Measurements from ENCODE around the gene ARHGEF17.

DNA sequence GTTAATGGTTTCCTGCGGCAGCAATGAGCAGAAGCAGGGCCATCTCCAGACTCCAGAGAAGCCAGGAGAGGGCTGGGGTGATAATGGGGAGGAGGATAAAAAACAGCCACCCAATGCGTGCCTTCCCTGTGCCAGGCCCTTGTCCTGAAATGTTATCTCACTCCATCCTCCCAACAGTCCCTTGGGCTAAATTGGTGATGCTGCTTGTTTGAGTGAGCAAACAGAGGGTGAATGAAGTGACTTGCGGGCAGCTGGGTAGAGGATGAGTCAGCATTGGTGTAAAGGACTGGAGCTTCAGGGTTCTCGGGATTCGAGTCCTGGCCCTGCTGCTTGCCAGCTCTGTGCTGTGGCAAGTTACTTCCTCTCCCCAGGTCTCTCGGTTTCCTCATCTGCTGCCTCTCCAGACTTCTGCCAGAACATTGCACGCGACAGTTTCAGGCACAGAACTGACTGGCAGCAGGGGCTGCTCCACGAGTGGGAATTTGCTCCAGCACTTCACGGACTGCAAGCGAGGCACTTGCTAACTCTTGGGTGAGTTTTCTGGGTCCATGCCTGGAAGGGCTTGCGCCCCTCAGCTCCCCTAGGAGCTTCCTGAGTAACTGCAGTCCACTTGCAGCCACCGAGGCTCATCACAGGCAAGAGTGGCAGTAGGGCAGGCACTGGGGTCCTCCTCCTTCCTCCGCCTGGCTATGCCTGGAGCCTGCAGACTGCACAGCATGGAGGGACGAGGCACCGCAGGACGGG lies 36.0 kb upstream of the ARHGEF17 start, which contains the start of gene P2RY6:
- TF ChIP-seq CTCF (tag by site-specific recombination; IDR thresholded peaks at IDR 0.05): no peak
- TF ChIP-seq ZBTB11 (tag by site-specific recombination; conservative IDR thresholded peaks at IDR 0.05; ENCODE audit: low read depth): no peak
- TF ChIP-seq ZNF324 (tag by site-specific recombination; IDR thresholded peaks at IDR 0.05): no peak
- TF ChIP-seq, protein P1, sequence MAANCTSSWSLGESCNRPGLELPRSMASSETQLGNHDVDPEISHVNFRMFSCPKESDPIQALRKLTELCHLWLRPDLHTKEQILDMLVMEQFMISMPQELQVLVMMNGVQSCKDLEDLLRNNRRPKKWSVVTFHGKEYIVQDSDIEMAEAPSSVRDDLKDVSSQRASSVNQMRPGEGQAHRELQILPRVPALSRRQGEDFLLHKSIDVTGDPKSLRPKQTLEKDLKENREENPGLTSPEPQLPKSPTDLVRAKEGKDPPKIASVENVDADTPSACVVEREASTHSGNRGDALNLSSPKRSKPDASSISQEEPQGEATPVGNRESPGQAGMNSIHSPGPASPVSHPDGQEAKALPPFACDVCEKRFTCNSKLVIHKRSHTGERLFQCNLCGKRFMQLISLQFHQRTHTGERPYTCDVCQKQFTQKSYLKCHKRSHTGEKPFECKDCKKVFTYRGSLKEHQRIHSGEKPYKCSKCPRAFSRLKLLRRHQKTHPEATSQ (tag by site-specific recombination; IDR thresholded peaks at IDR 0.05): no peak
- TF ChIP-seq ZNF660 (tag by site-specific recombination; IDR thresholded peaks at IDR 0.05): no peak
- no peak for TF ChIP-seq REST (tag by site-specific recombination; IDR thresholded peaks at IDR 0.05)
- TF ChIP-seq, protein P2, sequence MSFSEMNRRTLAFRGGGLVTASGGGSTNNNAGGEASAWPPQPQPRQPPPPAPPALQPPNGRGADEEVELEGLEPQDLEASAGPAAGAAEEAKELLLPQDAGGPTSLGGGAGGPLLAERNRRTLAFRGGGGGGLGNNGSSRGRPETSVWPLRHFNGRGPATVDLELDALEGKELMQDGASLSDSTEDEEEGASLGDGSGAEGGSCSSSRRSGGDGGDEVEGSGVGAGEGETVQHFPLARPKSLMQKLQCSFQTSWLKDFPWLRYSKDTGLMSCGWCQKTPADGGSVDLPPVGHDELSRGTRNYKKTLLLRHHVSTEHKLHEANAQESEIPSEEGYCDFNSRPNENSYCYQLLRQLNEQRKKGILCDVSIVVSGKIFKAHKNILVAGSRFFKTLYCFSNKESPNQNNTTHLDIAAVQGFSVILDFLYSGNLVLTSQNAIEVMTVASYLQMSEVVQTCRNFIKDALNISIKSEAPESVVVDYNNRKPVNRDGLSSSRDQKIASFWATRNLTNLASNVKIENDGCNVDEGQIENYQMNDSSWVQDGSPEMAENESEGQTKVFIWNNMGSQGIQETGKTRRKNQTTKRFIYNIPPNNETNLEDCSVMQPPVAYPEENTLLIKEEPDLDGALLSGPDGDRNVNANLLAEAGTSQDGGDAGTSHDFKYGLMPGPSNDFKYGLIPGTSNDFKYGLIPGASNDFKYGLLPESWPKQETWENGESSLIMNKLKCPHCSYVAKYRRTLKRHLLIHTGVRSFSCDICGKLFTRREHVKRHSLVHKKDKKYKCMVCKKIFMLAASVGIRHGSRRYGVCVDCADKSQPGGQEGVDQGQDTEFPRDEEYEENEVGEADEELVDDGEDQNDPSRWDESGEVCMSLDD (tag by site-specific recombination; IDR thresholded peaks at IDR 0.05): no peak
- TF ChIP-seq ZNF776 (tag by site-specific recombination; IDR thresholded peaks at IDR 0.05; ENCODE audit: borderline replicate concordance): no peak
- no peak for TF ChIP-seq REPIN1 (tag by site-specific recombination; IDR thresholded peaks at IDR 0.05; ENCODE audit: low read depth)
- no peak for TF ChIP-seq SETDB1 (IDR thresholded peaks at IDR 0.05; ENCODE audit: insufficient read length, low read length)
- no peak for TF ChIP-seq ZFP69B (tag by site-specific recombination; IDR thresholded peaks at IDR 0.05)
- TF ChIP-seq KLF1 (tag by site-specific recombination; IDR thresholded peaks at IDR 0.05): no peak
- TF ChIP-seq ZBTB7A (tag by site-specific recombination; IDR thresholded peaks at IDR 0.05; ENCODE audit: low read depth): no peak
- no peak for TF ChIP-seq HOXA7 (CRISPR knock-in tag; IDR thresholded peaks at IDR 0.05; ENCODE audit: borderline replicate concordance)
